HEK293 (cell line): ENCODE results near the gene MAGI2.

ENCODE experiments used
- CTCF ChIA-PET: fragments of 350-600 bp; formaldehyde crosslinking; extraction: SDS; loops from one replicate; lab custom pipeline; 2021; ENCODE audit warnings: antibody characterized with exemption; lab: Yijun Ruan, JAX
- POLR2A ChIA-PET: fragments of 300-600 bp; formaldehyde crosslinking; extraction: SDS; loops from one replicate; lab custom pipeline; 2020; ENCODE audit warnings: antibody characterized with exemption, inconsistent platforms; lab: Yijun Ruan, JAX
- H3K27ac ChIP-seq: fragments of 200-500 bp; sonication (Bioruptor generic); 2 replicates; pipeline ENCODE4 v1.5.1; 2014; ENCODE audit warnings: low read depth, low read length, control low read depth, inconsistent platforms; ENCODE audit errors: extremely low read depth
- H3K36me3 ChIP-seq, 2 experiments: fragments of 200-500 bp in 1 of 2; sonication (Bioruptor generic) in 1 of 2; 1 replicate in 1 of 2; 2 replicates in 1 of 2; pipeline ENCODE4 v1.5.1; 2014 to 2017; ENCODE audit warnings: inconsistent platforms in 2 of 2, low read length in 2 of 2; ENCODE audit not compliant: control insufficient read depth in 2 of 2, insufficient read depth in 1 of 2
- H3K4me1 ChIP-seq: fragments of 200-500 bp; sonication (Bioruptor generic); 2 replicates; pipeline ENCODE4 v1.5.1; 2014; ENCODE audit warnings: mild to moderate bottlenecking, low read length, inconsistent platforms; ENCODE audit not compliant: control insufficient read depth, insufficient read depth
- H3K4me3 ChIP-seq: 2 replicates; pipeline ENCODE4 v1.5.1; 2011; ENCODE audit warnings: low read depth, mild to moderate bottlenecking, control low read depth, low read length, moderate library complexity
- H3K9me3 ChIP-seq: fragments of 200-500 bp; sonication (Bioruptor generic); 2 replicates; pipeline ENCODE4 v1.5.1; 2014; ENCODE audit warnings: low read depth, low read length, inconsistent platforms; ENCODE audit not compliant: control insufficient read depth, insufficient read depth
- BCL11A ChIP-seq: fragments of 450-650 bp; formaldehyde crosslinking; IDR thresholded peaks from 2 replicates; pipeline ENCODE4 v1.5.1; 2016; ENCODE audit warnings: low read depth, missing biosample characterization, missing genetic modification characterization
- KLF10 ChIP-seq: fragments of 450-650 bp; IDR thresholded peaks from 2 replicates; pipeline ENCODE4 v1.5.1; 2018; ENCODE audit warnings: missing biosample characterization, mild to moderate bottlenecking, missing genetic modification characterization
- KLF17 ChIP-seq: fragments of 450-650 bp; formaldehyde crosslinking; IDR thresholded peaks from 2 replicates; pipeline ENCODE4 v1.5.1; 2016; ENCODE audit warnings: missing biosample characterization, missing genetic modification characterization
- KLF7 ChIP-seq: fragments of 450-650 bp; formaldehyde crosslinking; IDR thresholded peaks from 2 replicates; pipeline ENCODE4 v1.5.1; 2016; ENCODE audit warnings: missing biosample characterization, missing genetic modification characterization, borderline replicate concordance
- MZF1 ChIP-seq: fragments of 450-650 bp; formaldehyde crosslinking; IDR thresholded peaks from 2 replicates; pipeline ENCODE4 v1.5.1; 2017; ENCODE audit warnings: missing biosample characterization, missing genetic modification characterization, borderline replicate concordance
- PRDM2 ChIP-seq: fragments of 450-650 bp; formaldehyde crosslinking; IDR thresholded peaks from 2 replicates; pipeline ENCODE4 v1.5.1; 2016; ENCODE audit warnings: missing biosample characterization, missing genetic modification characterization, borderline replicate concordance
- SP2 ChIP-seq: fragments of 450-650 bp; formaldehyde crosslinking; IDR thresholded peaks from 2 replicates; pipeline ENCODE4 v1.5.1; 2016; ENCODE audit warnings: missing biosample characterization, missing genetic modification characterization
- YY1 ChIP-seq: fragments of 450-650 bp; formaldehyde crosslinking; IDR thresholded peaks from 2 replicates; pipeline ENCODE4 v1.5.1; 2018; ENCODE audit warnings: missing biosample characterization, missing genetic modification characterization
- ZBTB8A ChIP-seq: fragments of 450-650 bp; formaldehyde crosslinking; IDR thresholded peaks from 2 replicates; pipeline ENCODE4 v1.5.1; 2016; ENCODE audit warnings: missing biosample characterization, missing genetic modification characterization
- ZNF10 ChIP-seq: fragments of 450-650 bp; formaldehyde crosslinking; IDR thresholded peaks from 2 replicates; pipeline ENCODE4 v1.5.1; 2017; ENCODE audit warnings: missing biosample characterization, missing genetic modification characterization
- ZNF112 ChIP-seq: fragments of 450-650 bp; formaldehyde crosslinking; IDR thresholded peaks from 2 replicates; pipeline ENCODE4 v1.5.0; 2017; ENCODE audit warnings: missing biosample characterization, missing genetic modification characterization
- ZNF16 ChIP-seq: fragments of 450-650 bp; formaldehyde crosslinking; IDR thresholded peaks from 2 replicates; pipeline ENCODE4 v1.5.1; 2016; ENCODE audit warnings: low read depth, missing biosample characterization, missing genetic modification characterization
- ZNF354C ChIP-seq: fragments of 450-650 bp; formaldehyde crosslinking; IDR thresholded peaks from 2 replicates; pipeline ENCODE4 v1.5.1; 2016; ENCODE audit warnings: missing biosample characterization, missing genetic modification characterization, low read depth, borderline replicate concordance
- ZNF362 ChIP-seq: fragments of 450-650 bp; formaldehyde crosslinking; IDR thresholded peaks from 2 replicates; pipeline ENCODE4 v1.5.1; 2016; ENCODE audit warnings: missing biosample characterization, missing genetic modification characterization
- ZNF394 ChIP-seq: fragments of 450-650 bp; formaldehyde crosslinking; IDR thresholded peaks from 2 replicates; pipeline ENCODE4 v1.5.1; 2016; ENCODE audit warnings: missing biosample characterization, missing genetic modification characterization, mild to moderate bottlenecking, moderate library complexity, borderline replicate concordance
- ZNF610 ChIP-seq: fragments of 450-650 bp; formaldehyde crosslinking; IDR thresholded peaks from 2 replicates; pipeline ENCODE4 v1.5.1; 2016; ENCODE audit warnings: missing biosample characterization, missing genetic modification characterization, borderline replicate concordance
- ZNF623 ChIP-seq: fragments of 450-650 bp; formaldehyde crosslinking; IDR thresholded peaks from 2 replicates; pipeline ENCODE4 v1.5.1; 2016; ENCODE audit warnings: missing biosample characterization, missing genetic modification characterization
- ZNF677 ChIP-seq: fragments of 450-650 bp; IDR thresholded peaks from 2 replicates; pipeline ENCODE4 v1.5.0; 2018; ENCODE audit warnings: missing biosample characterization, mild to moderate bottlenecking, missing genetic modification characterization, moderate library complexity

The MAGI2 gene

GRCh38 chr7:79312022-79312421 is 141.4 kb downstream of the MAGI2 start:
- no peaks in the 10 kb centered on the region for H3K4me1 ChIP-seq
- ChIA-PET CTCF (interaction anchor here (1.0 kb wide), 1 partner anchor 14 kb away, joined by 3 read pairs; no protein-coding TSS in a partner anchor), POLR2A (no interaction called here)
- no peak overlapping the region for H3K4me3 ChIP-seq
- H3K9me3 ChIP-seq, result no peaks in the 10 kb centered on the region
- no peak overlapping the region for H3K27ac ChIP-seq
- TF ChIP-seq SP2 (tag by site-specific recombination) (no peak), ZNF610 (no peak), BCL11A (tag by site-specific recombination) (no peak)
- H3K36me3 ChIP-seq, result no peaks in the 10 kb centered on the region

GRCh38 chr7:79308192-79308591 is 145.3 kb downstream of the MAGI2 start:
- Histone ChIP-seq H3K27ac (no peak overlapping the region), H3K36me3 (no peaks in the 10 kb centered on the region), H3K4me1 (no peaks in the 10 kb centered on the region), H3K4me3 (no peak overlapping the region), H3K9me3 (no peaks in the 10 kb centered on the region)
- POLR2A ChIA-PET, result no interaction called here
- CTCF ChIA-PET, result interaction anchor here (0.5 to 2.2 kb wide), 2 partner anchors 10 to 104 kb away, joined by 3 to 16 read pairs; no protein-coding TSS in a partner anchor
- TF ChIP-seq ZNF623, result no peak
- TF ChIP-seq ZNF354C (tag by site-specific recombination), result no peak
- TF ChIP-seq ZNF394, result no peak
- no peak for TF ChIP-seq ZNF677 (tag by site-specific recombination)
- no peak for TF ChIP-seq ZBTB8A
- no peak for TF ChIP-seq KLF7 (tag by site-specific recombination)
- TF ChIP-seq KLF17 (tag by site-specific recombination), result no peak
- TF ChIP-seq ZNF112 (tag by site-specific recombination), result no peak
- no peak for TF ChIP-seq ZNF362 (tag by site-specific recombination)
- TF ChIP-seq MZF1 (tag by site-specific recombination), result no peak
- TF ChIP-seq PRDM2, result no peak

- no peaks in the 10 kb centered on the region for H3K4me1 ChIP-seq
- H3K27ac ChIP-seq, result no peak overlapping the region
- no peaks in the 10 kb centered on the region for H3K36me3 ChIP-seq
- H3K4me3 ChIP-seq, result no peak overlapping the region
- CTCF ChIA-PET, result interaction anchor here (0.5 to 2.2 kb wide), 3 partner anchors 9 to 105 kb away, joined by 3 to 16 read pairs (median 4); no protein-coding TSS in a partner anchor
- TF ChIP-seq ZNF354C (tag by site-specific recombination), result no peak
- no peak for TF ChIP-seq ZNF16 (tag by site-specific recombination)
- no peak for TF ChIP-seq KLF10 (tag by site-specific recombination)
- TF ChIP-seq ZNF10, result no peak
- TF ChIP-seq YY1 (tag by site-specific recombination), result no peak
- POLR2A ChIA-PET, result no interaction called here
- H3K9me3 ChIP-seq, result no peaks in the 10 kb centered on the region
Observed at GRCh38 chr7:79307376-79307775, 146.1 kb downstream of the MAGI2 start.
